GM23248 (cell line): ENCODE measurements around the gene NLK.

Experiments used
- EZH2 ChIP-seq: fragments of 200-600 bp; sonication (generic); IDR thresholded peaks from 2 replicates; pipeline ENCODE4 v1.6.1; 2018; ENCODE audit warnings: antibody characterized with exemption, mild to moderate bottlenecking; ENCODE audit not compliant: insufficient read depth, poor library complexity, severe bottlenecking
- EZH2phosphoT487 ChIP-seq: fragments of 200-600 bp; sonication (generic); IDR thresholded peaks from 2 replicates; pipeline ENCODE4 v1.6.1; 2018; ENCODE audit warnings: antibody characterized with exemption, moderate library complexity, mild to moderate bottlenecking, low read depth; ENCODE audit not compliant: insufficient read depth

- no peak for TF ChIP-seq EZH2phosphoT487
- no peak for TF ChIP-seq EZH2
These were observed 58.5 kb downstream of the NLK start for GRCh38 chr17:28100936-28101335.
